H9 (cell line): Measurements from ENCODE around the gene STXBP6. TPM values are rescaled to one million over a fixed set of nuclear protein-coding genes. Genes with fewer than 3 reads are reported as not detected.

ENCODE experiments used
- DNase-seq: peaks from one replicate; pipeline ENCODE4 v3.0.0-alpha.2; 2017
- H2AFZ ChIP-seq: one replicate; pipeline ENCODE4 v1.6.1; 2013; ENCODE audit warnings: mild to moderate bottlenecking, low read length, control low read depth, moderate library complexity
- H2AK5ac ChIP-seq: 2 replicates; pipeline ENCODE4 v1.6.1; 2013; ENCODE audit warnings: low read length, control low read depth, mixed read lengths; ENCODE audit not compliant: insufficient read length
- H2BK120ac ChIP-seq: one replicate; pipeline ENCODE4 v1.6.1; 2013; ENCODE audit warnings: low read depth, mild to moderate bottlenecking, low read length, control low read depth, inconsistent platforms; ENCODE audit not compliant: poor library complexity, severe bottlenecking
- H2BK12ac ChIP-seq: 2 replicates; pipeline ENCODE4 v1.6.1; 2013; ENCODE audit warnings: low read length, control low read depth, mixed read lengths, low read depth; ENCODE audit not compliant: insufficient read length
- H2BK15ac ChIP-seq: 2 replicates; pipeline ENCODE4 v1.6.1; 2013; ENCODE audit warnings: low read depth, low read length, control low read depth
- H2BK20ac ChIP-seq: one replicate; pipeline ENCODE4 v1.6.1; 2013; ENCODE audit warnings: low read depth, mild to moderate bottlenecking, low read length, control low read depth, inconsistent platforms; ENCODE audit not compliant: poor library complexity, severe bottlenecking
- H2BK5ac ChIP-seq: 2 replicates; pipeline ENCODE4 v1.6.1; 2013; ENCODE audit warnings: low read length, control low read depth, mixed read lengths; ENCODE audit not compliant: insufficient read length
- H3K14ac ChIP-seq: 2 replicates; pipeline ENCODE4 v1.6.1; 2013; ENCODE audit warnings: low read length, control low read depth; ENCODE audit not compliant: insufficient read depth
- H3K18ac ChIP-seq: 2 replicates; pipeline ENCODE4 v1.6.1; 2013; ENCODE audit warnings: low read depth, mild to moderate bottlenecking, mixed read lengths, low read length, control low read depth; ENCODE audit not compliant: insufficient read length
- H3K23ac ChIP-seq: 2 replicates; pipeline ENCODE4 v1.6.1; 2013; ENCODE audit warnings: low read length, control low read depth, mixed read lengths, low read depth; ENCODE audit not compliant: insufficient read length
- H3K23me2 ChIP-seq: 2 replicates; pipeline ENCODE4 v1.6.1; 2013; ENCODE audit warnings: low read depth, mild to moderate bottlenecking, mixed read lengths, low read length, control low read depth; ENCODE audit not compliant: insufficient read length, poor library complexity, severe bottlenecking
- H3K27ac ChIP-seq: 2 replicates; pipeline ENCODE4 v1.5.1; 2013; ENCODE audit warnings: low read length, control low read depth, mixed read lengths, low read depth; ENCODE audit not compliant: insufficient read length
- H3K27me3 ChIP-seq: 2 replicates; pipeline ENCODE4 v1.6.1; 2013; ENCODE audit warnings: low read length, control low read depth, inconsistent platforms; ENCODE audit not compliant: insufficient read depth
- H3K4ac ChIP-seq: 2 replicates; pipeline ENCODE4 v1.6.1; 2013; ENCODE audit warnings: low read depth, mild to moderate bottlenecking, control low read depth, inconsistent platforms, low read length, moderate library complexity
- H3K4me1 ChIP-seq: 2 replicates; pipeline ENCODE4 v1.6.1; 2013; ENCODE audit warnings: low read length, control low read depth, inconsistent platforms; ENCODE audit not compliant: insufficient read depth
- H3K4me2 ChIP-seq: 2 replicates; pipeline ENCODE4 v1.6.1; 2013; ENCODE audit warnings: low read length, control low read depth, mixed read lengths; ENCODE audit not compliant: insufficient read length, insufficient read depth
- H3K56ac ChIP-seq: 2 replicates; pipeline ENCODE4 v1.6.1; 2013; ENCODE audit warnings: low read depth, mild to moderate bottlenecking, mixed read lengths, low read length, control low read depth; ENCODE audit not compliant: insufficient read length
- H3K79me1 ChIP-seq: 2 replicates; pipeline ENCODE4 v1.6.1; 2013; ENCODE audit warnings: low read depth, mild to moderate bottlenecking, moderate library complexity, low read length, control low read depth, inconsistent platforms; ENCODE audit not compliant: insufficient read depth, poor library complexity, severe bottlenecking
- H3K79me2 ChIP-seq: 2 replicates; pipeline ENCODE4 v1.6.1; 2013; ENCODE audit warnings: low read length, control low read depth, inconsistent platforms; ENCODE audit not compliant: insufficient read depth
- H3K9ac ChIP-seq: 2 replicates; pipeline ENCODE4 v1.6.1; 2013; ENCODE audit warnings: low read length, control low read depth, mixed read lengths; ENCODE audit not compliant: insufficient read length; ENCODE audit errors: extremely low read depth
- H3K9me3 ChIP-seq: one replicate; pipeline ENCODE4 v1.6.1; 2013; ENCODE audit warnings: low read depth, low read length, inconsistent platforms; ENCODE audit not compliant: control insufficient read depth
- H3T11ph ChIP-seq: one replicate; pipeline ENCODE4 v1.6.1; 2013; ENCODE audit warnings: mild to moderate bottlenecking, low read length, control low read depth, inconsistent platforms
- H4K20me1 ChIP-seq: one replicate; pipeline ENCODE4 v1.6.1; 2013; ENCODE audit not compliant: control insufficient read depth, insufficient read length, insufficient read depth
- H4K5ac ChIP-seq: 2 replicates; pipeline ENCODE4 v1.6.1; 2013; ENCODE audit warnings: low read depth, mild to moderate bottlenecking, mixed read lengths, low read length, control low read depth; ENCODE audit not compliant: insufficient read length
- H4K8ac ChIP-seq: replicated peaks from 2 replicates; pipeline ENCODE4 v1.6.1; 2013; ENCODE audit warnings: low read length, control low read depth, mixed read lengths, low read depth; ENCODE audit not compliant: insufficient read length
- H4K91ac ChIP-seq: 2 replicates; pipeline ENCODE4 v1.6.1; 2013; ENCODE audit warnings: low read depth, mild to moderate bottlenecking, moderate library complexity, mixed read lengths, low read length, control low read depth; ENCODE audit not compliant: insufficient read length
- H3K27ac Mint-ChIP-seq, 3 experiments: 2 replicates in 2 of 3; 3 replicates in 1 of 3; pipeline ENCODE4 v1.8.0; 2020 to 2021; ENCODE audit warnings: mixed read lengths in 3 of 3, mild to moderate bottlenecking in 1 of 3, moderate library complexity in 1 of 3
- H3K27me3 Mint-ChIP-seq: 2 replicates; pipeline ENCODE4 v1.8.0; 2021; ENCODE audit warnings: low read depth, mild to moderate bottlenecking, moderate library complexity, mixed read lengths
- H3K36me3 Mint-ChIP-seq, 3 experiments: 2 replicates in 2 of 3; 3 replicates in 1 of 3; pipeline ENCODE4 v1.8.0; 2020 to 2021; ENCODE audit warnings: low read depth in 3 of 3, mixed read lengths in 3 of 3; ENCODE audit not compliant: insufficient read depth in 1 of 3
- H3K4me1 Mint-ChIP-seq, 2 experiments: 2 replicates each; pipeline ENCODE4 v1.8.0; 2020; ENCODE audit warnings: mixed read lengths in 2 of 2
- H3K4me3 Mint-ChIP-seq, 2 experiments: 2 replicates in 1 of 2; 3 replicates in 1 of 2; pipeline ENCODE4 v1.8.0; 2020 to 2021; ENCODE audit warnings: mild to moderate bottlenecking in 2 of 2, mixed read lengths in 2 of 2, moderate library complexity in 1 of 2
- H3K9me3 Mint-ChIP-seq, 2 experiments: 2 replicates in 1 of 2; 3 replicates in 1 of 2; pipeline ENCODE4 v1.8.0; 2020; ENCODE audit warnings: mild to moderate bottlenecking in 2 of 2, mixed read lengths in 2 of 2, moderate library complexity in 1 of 2
- WGBS: extraction: QIAGEN DNeasy Blood & Tissue Kit; methylation state at CpG from one replicate; pipeline ENCODE4 v1.1.7; 2013; ENCODE audit warnings: missing lambda C conversion rate, low lambda C conversion rate, mixed read lengths; ENCODE audit not compliant: insufficient read length; ENCODE audit errors: extremely low coverage; 5-methylcytosine and 5-hydroxymethylcytosine counted together
- total RNA-seq: library from RNA; stranded (reverse); gene quantifications from 2 replicates; pipeline ENCODE4 v1.2.1, GENCODE V29; 2021
- TF ChIP-seq, protein P1 (sequence below): fragments of 200-600 bp; sonication (generic); conservative IDR thresholded peaks from 3 replicates; pipeline ENCODE4 v1.8.0; 2021; ENCODE audit warnings: antibody characterized with exemption, mild to moderate bottlenecking

Gene STXBP6
- total RNA-seq, 1 experiment from 2014 or later, result 3.6 TPM

DNA sequence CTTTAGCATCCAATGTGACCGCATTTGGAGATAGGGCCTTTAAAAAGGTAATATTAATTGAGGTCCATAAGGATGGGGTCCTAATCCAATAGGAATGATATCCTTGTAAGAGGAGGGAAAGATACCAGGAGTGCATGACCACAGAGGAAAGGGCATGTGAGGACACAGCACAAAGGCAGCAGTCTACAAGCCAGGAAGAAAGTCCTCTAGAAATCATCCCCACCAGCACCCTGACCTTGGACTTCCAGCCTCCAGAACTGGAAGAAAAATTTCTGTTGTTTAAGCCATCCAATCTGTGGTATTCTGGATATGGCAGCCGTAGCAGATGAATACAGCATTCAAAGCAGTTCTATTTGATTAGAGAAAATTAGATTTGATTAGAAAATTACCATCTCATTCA lies 145.4 kb downstream of the STXBP6 start:
- Histone ChIP-seq H3K79me1 (no peaks in the 10 kb centered on the region), H4K20me1 (no peaks in the 10 kb centered on the region), H3K9ac (no peak overlapping the region), H3K18ac (no peak overlapping the region), H2BK5ac (no peak overlapping the region), H3K23me2 (no peaks in the 10 kb centered on the region), H3K23ac (no peak overlapping the region), H4K8ac (no peak overlapping the region), H2BK20ac (no peak overlapping the region), H2AK5ac (no peak overlapping the region), H4K5ac (no peak overlapping the region), H2BK12ac (no peak overlapping the region), H3K9me3 (no peaks in the 10 kb centered on the region), H3T11ph (no peak overlapping the region), H3K4me2 (no peak overlapping the region), H4K91ac (no peak overlapping the region), H3K79me2 (no peaks in the 10 kb centered on the region), H3K56ac (no peak overlapping the region), H3K27me3 (no peaks in the 10 kb centered on the region), H3K27ac (no peak overlapping the region), H2BK120ac (no peak overlapping the region), H3K4me1 (no peaks in the 10 kb centered on the region), H2BK15ac (no peak overlapping the region), H2AFZ (no peak overlapping the region), H3K4ac (no peak overlapping the region), H3K14ac (no peak overlapping the region)
- no peaks in the 10 kb centered on the region for H3K4me1 Mint-ChIP-seq
- TF ChIP-seq, protein P1, sequence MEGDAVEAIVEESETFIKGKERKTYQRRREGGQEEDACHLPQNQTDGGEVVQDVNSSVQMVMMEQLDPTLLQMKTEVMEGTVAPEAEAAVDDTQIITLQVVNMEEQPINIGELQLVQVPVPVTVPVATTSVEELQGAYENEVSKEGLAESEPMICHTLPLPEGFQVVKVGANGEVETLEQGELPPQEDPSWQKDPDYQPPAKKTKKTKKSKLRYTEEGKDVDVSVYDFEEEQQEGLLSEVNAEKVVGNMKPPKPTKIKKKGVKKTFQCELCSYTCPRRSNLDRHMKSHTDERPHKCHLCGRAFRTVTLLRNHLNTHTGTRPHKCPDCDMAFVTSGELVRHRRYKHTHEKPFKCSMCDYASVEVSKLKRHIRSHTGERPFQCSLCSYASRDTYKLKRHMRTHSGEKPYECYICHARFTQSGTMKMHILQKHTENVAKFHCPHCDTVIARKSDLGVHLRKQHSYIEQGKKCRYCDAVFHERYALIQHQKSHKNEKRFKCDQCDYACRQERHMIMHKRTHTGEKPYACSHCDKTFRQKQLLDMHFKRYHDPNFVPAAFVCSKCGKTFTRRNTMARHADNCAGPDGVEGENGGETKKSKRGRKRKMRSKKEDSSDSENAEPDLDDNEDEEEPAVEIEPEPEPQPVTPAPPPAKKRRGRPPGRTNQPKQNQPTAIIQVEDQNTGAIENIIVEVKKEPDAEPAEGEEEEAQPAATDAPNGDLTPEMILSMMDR, result no peak
- WGBS, result no CpG with 5 or more reads among the region's 2 CpGs
- H3K4me3 Mint-ChIP-seq, result no peak overlapping the region
- H3K27me3 Mint-ChIP-seq, result no peaks in the 10 kb centered on the region
- H3K9me3 Mint-ChIP-seq, result no peaks in the 10 kb centered on the region
- no peak overlapping the region for H3K27ac Mint-ChIP-seq
- H3K36me3 Mint-ChIP-seq, result no peaks in the 10 kb centered on the region
- DNase-seq, result no peak
